ENCODE measurements around the gene FGD4. TPM values are rescaled to one million over a fixed set of nuclear protein-coding genes. Genes with fewer than 3 reads are reported as not detected.

FGD4 gene
- total and polyA plus RNA-seq, 7 donors = 7.8 to 19.1 (median 11.3) TPM

GRCh38 chr12:32377344-32378055, 21.9 kb upstream of the FGD4 start:
- Histone ChIP-seq H3K27ac (no peak overlapping the region), H3K9me3 (no peaks in the 10 kb centered on the region), H3K4me1 (no peaks in the 10 kb centered on the region), H3K4me3 (no peak overlapping the region), H3K27me3 (no peaks in the 10 kb centered on the region), H3K36me3 (no peaks in the 10 kb centered on the region)
- intact Hi-C loops (cut with DNase I) = no loop called here
- no peak for TF ChIP-seq EP300 (IDR thresholded peaks at IDR 0.05)
- no peak for TF ChIP-seq POLR2AphosphoS5 (IDR thresholded peaks at IDR 0.05)
- no peak for TF ChIP-seq POLR2A (IDR thresholded peaks at IDR 0.05)
- TF ChIP-seq CTCF (IDR thresholded peaks at IDR 0.05) = no peak
- DNase-seq = no peak
- WGBS, 2 donors = 86 to 88% methylated on average over 12 of the region's 12 CpGs

- no peak overlapping the region for H3K4me3 ChIP-seq
- WGBS, 2 donors = 91 to 92% methylated on average over 10 of the region's 10 CpGs
- TF ChIP-seq EP300 (IDR thresholded peaks at IDR 0.05) (no peak), CTCF (IDR thresholded peaks at IDR 0.05) (no peak)
- no peak for DNase-seq
- intact Hi-C loops (cut with DNase I) = no loop called here
- H3K36me3 ChIP-seq = no peaks in the 10 kb centered on the region
- H3K27ac ChIP-seq = no peak overlapping the region
- no peaks in the 10 kb centered on the region for H3K9me3 ChIP-seq
- H3K27me3 ChIP-seq = no peaks in the 10 kb centered on the region
- H3K4me1 ChIP-seq = no peaks in the 10 kb centered on the region
These were observed 20.1 kb upstream of the FGD4 start for GRCh38 chr12:32379213-32379612.

GRCh38 chr12:32379667-32380066, 19.7 kb upstream of the FGD4 start:
- WGBS, 2 donors = 88 to 91% methylated on average over 8 of the region's 8 CpGs
- Histone ChIP-seq H3K9me3 (no peaks in the 10 kb centered on the region), H3K4me3 (no peak overlapping the region), H3K27me3 (no peaks in the 10 kb centered on the region), H3K36me3 (no peaks in the 10 kb centered on the region), H3K4me1 (no peaks in the 10 kb centered on the region), H3K27ac (no peak overlapping the region)
- intact Hi-C loops (cut with DNase I) = no loop called here
- DNase-seq = no peak
- TF ChIP-seq POLR2AphosphoS5 (IDR thresholded peaks at IDR 0.05) (no peak), POLR2A (IDR thresholded peaks at IDR 0.05) (no peak), EP300 (IDR thresholded peaks at IDR 0.05) (no peak), CTCF (IDR thresholded peaks at IDR 0.05) (no peak)

- Histone ChIP-seq H3K36me3 (no peaks in the 10 kb centered on the region), H3K4me3 (no peak overlapping the region), H3K27me3 (no peaks in the 10 kb centered on the region), H3K9me3 (no peaks in the 10 kb centered on the region), H3K27ac (no peak overlapping the region), H3K4me1 (no peaks in the 10 kb centered on the region)
- intact Hi-C loops (cut with DNase I) = no loop called here
- TF ChIP-seq CTCF (IDR thresholded peaks at IDR 0.05) (no peak), POLR2A (IDR thresholded peaks at IDR 0.05) (no peak), EP300 (IDR thresholded peaks at IDR 0.05) (no peak), POLR2AphosphoS5 (IDR thresholded peaks at IDR 0.05) (no peak)
- no peak for DNase-seq
- WGBS, 2 donors = 91 to 93% methylated on average over 2 of the region's 2 CpGs
These were observed 17.1 kb upstream of the FGD4 start for GRCh38 chr12:32382226-32382625.
